Measurements from ENCODE around the gene PLCG2. TPM values are rescaled to one million over a fixed set of nuclear protein-coding genes. Genes with fewer than 3 reads are reported as not detected.

PLCG2 gene
- total RNA-seq, 2 experiments from 2014 or later = 196 to 485 TPM

DNA sequence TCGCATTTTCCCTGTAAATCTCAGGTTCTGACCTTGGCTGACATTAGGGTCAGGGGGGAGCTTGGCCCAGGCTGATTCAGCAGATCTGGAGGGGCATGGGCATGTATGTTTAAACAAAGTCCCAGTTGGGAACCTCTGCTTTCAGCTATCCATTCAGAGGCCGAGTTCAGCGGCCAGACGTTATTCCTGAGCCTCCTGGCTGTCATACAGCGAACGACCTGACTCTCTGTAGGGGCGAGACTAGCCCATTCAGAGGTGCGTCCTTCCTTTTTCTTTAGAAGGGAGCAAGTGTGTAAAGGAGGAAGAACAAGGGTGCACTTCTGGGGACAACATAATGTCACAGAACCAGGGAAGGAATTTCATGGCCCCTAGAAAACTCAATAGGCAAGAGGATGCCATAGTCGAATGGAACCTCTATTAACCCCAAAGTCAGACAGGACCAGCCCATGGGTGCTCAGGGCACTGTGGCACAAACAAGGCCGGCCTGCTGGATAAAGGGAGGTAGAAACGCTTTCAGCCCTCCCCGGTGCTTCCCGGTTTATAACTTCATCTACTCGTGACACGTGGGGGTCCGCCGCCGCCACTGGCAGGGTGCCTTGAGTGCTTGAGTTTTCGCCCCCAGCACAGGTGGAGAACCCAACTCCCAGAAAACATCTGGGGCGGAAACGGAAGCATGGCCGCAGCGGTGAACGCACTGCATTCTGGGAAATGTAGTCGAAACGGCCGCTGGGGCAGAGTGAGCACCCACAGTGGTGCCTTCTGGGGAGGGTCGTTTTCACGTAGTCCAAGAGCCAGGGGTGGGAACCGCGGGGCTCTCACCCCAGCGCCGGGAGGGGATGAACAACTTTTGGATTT is 33.2 kb upstream of the PLCG2 start:
- H4K20me1 ChIP-seq (ENCODE audit: insufficient read depth, low read length) = no peaks in the 10 kb centered on the region
- CTCF ChIA-PET (ENCODE audit: unreplicated experiment) = interaction anchor here (1.5 kb wide), 1 partner anchor 28 kb away, joined by 4 read pairs; no protein-coding TSS in a partner anchor
- intact Hi-C loops (cut with micrococcal nuclease; ENCODE audit: unreplicated experiment) = no loop called here
- H3K9me2 ChIP-seq (ENCODE audit: insufficient read depth, low read length) = no peaks in the 10 kb centered on the region
- peaks cover 9% of the 10 kb centered on the region for H3K36me3 ChIP-seq (ENCODE audit: insufficient read depth, low read length)
- peaks cover 62% of the 10 kb centered on the region for H3K79me2 ChIP-seq (ENCODE audit: insufficient read depth, low read depth, low read length)
- peak overlapping the region; percentile 57 for H3K27ac ChIP-seq (ENCODE audit: low read depth, low read length, poor library complexity, severe bottlenecking)
- peak; percentile 89 for DNase-seq (ENCODE audit: low spot score)
- POLR2A ChIA-PET = interaction anchor here (0.6 kb wide), 1 partner anchor 119 kb away, joined by 4 read pairs; no protein-coding TSS in a partner anchor
- peak overlapping the region; percentile 63; the same call in 1 of the 2 replicates for H2AFZ ChIP-seq (ENCODE audit: low read length)
- peak overlapping the region; percentile 90 for H3K4me2 ChIP-seq (ENCODE audit: low read length)
- peaks cover 71% of the 10 kb centered on the region for H3K4me1 ChIP-seq (ENCODE audit: insufficient read depth, low read length, poor library complexity, severe bottlenecking)
- H3K9me3 ChIP-seq (ENCODE audit: low read length) = no peaks in the 10 kb centered on the region
- peak overlapping the region; percentile 63 for H3K4me3 ChIP-seq (ENCODE audit: low read depth, low read length, poor library complexity, severe bottlenecking)
- BruUV-seq (replicated peaks) = TSS peak; percentile 84
- no peak for TF ChIP-seq EZH2phosphoT487 (IDR thresholded peaks at IDR 0.05; ENCODE audit: borderline replicate concordance, low read depth, low read length)
- TF ChIP-seq, protein P1, sequence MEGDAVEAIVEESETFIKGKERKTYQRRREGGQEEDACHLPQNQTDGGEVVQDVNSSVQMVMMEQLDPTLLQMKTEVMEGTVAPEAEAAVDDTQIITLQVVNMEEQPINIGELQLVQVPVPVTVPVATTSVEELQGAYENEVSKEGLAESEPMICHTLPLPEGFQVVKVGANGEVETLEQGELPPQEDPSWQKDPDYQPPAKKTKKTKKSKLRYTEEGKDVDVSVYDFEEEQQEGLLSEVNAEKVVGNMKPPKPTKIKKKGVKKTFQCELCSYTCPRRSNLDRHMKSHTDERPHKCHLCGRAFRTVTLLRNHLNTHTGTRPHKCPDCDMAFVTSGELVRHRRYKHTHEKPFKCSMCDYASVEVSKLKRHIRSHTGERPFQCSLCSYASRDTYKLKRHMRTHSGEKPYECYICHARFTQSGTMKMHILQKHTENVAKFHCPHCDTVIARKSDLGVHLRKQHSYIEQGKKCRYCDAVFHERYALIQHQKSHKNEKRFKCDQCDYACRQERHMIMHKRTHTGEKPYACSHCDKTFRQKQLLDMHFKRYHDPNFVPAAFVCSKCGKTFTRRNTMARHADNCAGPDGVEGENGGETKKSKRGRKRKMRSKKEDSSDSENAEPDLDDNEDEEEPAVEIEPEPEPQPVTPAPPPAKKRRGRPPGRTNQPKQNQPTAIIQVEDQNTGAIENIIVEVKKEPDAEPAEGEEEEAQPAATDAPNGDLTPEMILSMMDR (conservative IDR thresholded peaks at IDR 0.05; ENCODE audit: low read length) = peak; percentile 22; the same call in 1 of the 2 replicates

DNA sequence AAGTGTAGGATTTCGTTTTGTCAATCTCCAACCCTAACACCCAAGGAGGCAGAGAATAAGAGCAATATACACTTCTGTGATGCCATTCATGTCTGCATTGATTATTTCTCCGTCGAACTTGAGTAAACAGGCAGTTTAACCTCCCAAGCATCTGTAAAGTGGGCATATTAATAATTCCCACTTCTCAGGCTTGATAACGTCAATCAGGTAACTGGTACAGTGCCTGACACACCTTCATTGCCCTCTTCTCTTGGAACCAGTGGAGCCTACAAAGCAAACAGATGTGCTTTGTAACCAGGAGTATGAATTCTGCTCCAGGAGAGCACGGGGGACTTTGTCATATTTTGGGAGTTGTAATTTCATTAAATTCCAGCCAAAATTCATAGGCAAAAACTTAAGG is 32.5 kb upstream of the PLCG2 start:
- BruUV-seq (replicated peaks) = no TSS peak

More for the DNA sequence above, 32.5 kb upstream of the PLCG2 start:
- peak overlapping the region; percentile 90 for H3K4me2 ChIP-seq (ENCODE audit: low read length)
- peaks cover 71% of the 10 kb centered on the region for H3K4me1 ChIP-seq (ENCODE audit: insufficient read depth, low read length, poor library complexity, severe bottlenecking)
- no peaks in the 10 kb centered on the region for H3K9me2 ChIP-seq (ENCODE audit: insufficient read depth, low read length)
- intact Hi-C loops (cut with micrococcal nuclease; ENCODE audit: unreplicated experiment) = no loop called here
- H3K27ac ChIP-seq (ENCODE audit: low read depth, low read length, poor library complexity, severe bottlenecking) = peak overlapping the region; percentile 4
- peak overlapping the region; percentile 63 for H3K4me3 ChIP-seq (ENCODE audit: low read depth, low read length, poor library complexity, severe bottlenecking)
- peak overlapping the region; percentile 63; the same call in 1 of the 2 replicates for H2AFZ ChIP-seq (ENCODE audit: low read length)
- no peaks in the 10 kb centered on the region for H4K20me1 ChIP-seq (ENCODE audit: insufficient read depth, low read length)
- DNase-seq (ENCODE audit: low spot score) = no peak
- CTCF ChIA-PET (ENCODE audit: unreplicated experiment) = no interaction called here
- no peaks in the 10 kb centered on the region for H3K9me3 ChIP-seq (ENCODE audit: low read length)
- TF ChIP-seq, protein P1 (conservative IDR thresholded peaks at IDR 0.05; ENCODE audit: low read length) = no peak
- no peak for TF ChIP-seq EZH2phosphoT487 (IDR thresholded peaks at IDR 0.05; ENCODE audit: borderline replicate concordance, low read depth, low read length)
- peaks cover 4% of the 10 kb centered on the region for H3K36me3 ChIP-seq (ENCODE audit: insufficient read depth, low read length)
- POLR2A ChIA-PET = no interaction called here
- peaks cover 62% of the 10 kb centered on the region; the same call in 1 of the 2 replicates for H3K79me2 ChIP-seq (ENCODE audit: insufficient read depth, low read depth, low read length)

All from OCI-LY7 (cell line).